SH-SY5Y (cell line): Measurements from ENCODE around the gene C6orf118.

Source experiments
- GATA2 ChIP-seq: IDR thresholded peaks from 2 replicates; pipeline ENCODE4 v1.6.1; 2011; ENCODE audit warnings: mild to moderate bottlenecking, low read depth, low read length
- GATA3 ChIP-seq: IDR thresholded peaks from 2 replicates; pipeline ENCODE4 v1.6.1; 2011; ENCODE audit warnings: low read depth, mild to moderate bottlenecking, low read length, moderate library complexity

C6orf118 gene

GRCh38 chr6:165272585-165272984 is 36.8 kb downstream of the C6orf118 start:
- no peak for TF ChIP-seq GATA2
- no peak for TF ChIP-seq GATA3

- TF ChIP-seq GATA2 (no peak), GATA3 (no peak)
Observed at GRCh38 chr6:165268987-165269386, 40.4 kb downstream of the C6orf118 start.

GRCh38 chr6:165266621-165267020 is 42.8 kb downstream of the C6orf118 start:
- TF ChIP-seq GATA2 (no peak), GATA3 (no peak)

- TF ChIP-seq GATA2 = no peak
- TF ChIP-seq GATA3 = no peak
Observed at GRCh38 chr6:165266191-165266590, 43.2 kb downstream of the C6orf118 start.

DNA sequence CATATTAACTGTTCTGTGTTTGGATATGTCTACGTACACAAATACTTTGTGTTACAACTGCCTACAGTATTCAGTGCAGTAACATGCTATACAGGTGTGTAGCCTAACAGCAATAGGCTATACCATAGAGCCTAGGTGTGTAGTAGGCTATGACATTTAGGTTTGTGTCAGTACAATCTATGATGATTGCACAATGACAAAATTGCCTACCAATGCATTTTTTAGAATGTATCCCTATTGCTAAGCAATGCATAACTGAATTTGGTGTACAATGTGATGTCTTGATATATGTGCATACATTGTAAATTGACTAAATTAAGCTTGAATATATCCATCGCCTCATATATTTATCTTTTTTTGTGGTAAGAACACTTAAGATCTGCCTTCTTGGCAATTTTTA is 48.9 kb downstream of the C6orf118 start:
- TF ChIP-seq GATA2 = no peak

DNA sequence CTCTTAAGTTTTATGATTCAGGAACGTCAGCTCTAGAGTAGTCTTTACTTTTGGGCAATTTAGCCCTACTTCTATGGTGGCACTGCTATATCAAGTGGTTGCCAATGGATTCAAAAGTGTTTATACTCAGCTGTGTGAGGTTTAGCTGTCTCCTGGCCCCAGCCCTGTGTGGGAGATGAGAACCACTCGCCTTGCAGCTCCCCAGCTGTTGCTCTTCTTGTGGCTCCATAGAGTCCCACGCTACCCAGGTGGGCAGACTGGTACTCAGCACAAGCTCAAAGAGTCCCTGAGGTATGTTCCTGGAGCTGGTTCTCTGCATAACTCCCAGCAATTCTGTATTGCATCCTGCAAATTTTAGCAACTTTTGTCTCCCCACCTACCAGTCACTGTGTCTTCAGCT is 59.6 kb downstream of the C6orf118 start:
- no peak for TF ChIP-seq GATA3
- TF ChIP-seq GATA2 = no peak

DNA sequence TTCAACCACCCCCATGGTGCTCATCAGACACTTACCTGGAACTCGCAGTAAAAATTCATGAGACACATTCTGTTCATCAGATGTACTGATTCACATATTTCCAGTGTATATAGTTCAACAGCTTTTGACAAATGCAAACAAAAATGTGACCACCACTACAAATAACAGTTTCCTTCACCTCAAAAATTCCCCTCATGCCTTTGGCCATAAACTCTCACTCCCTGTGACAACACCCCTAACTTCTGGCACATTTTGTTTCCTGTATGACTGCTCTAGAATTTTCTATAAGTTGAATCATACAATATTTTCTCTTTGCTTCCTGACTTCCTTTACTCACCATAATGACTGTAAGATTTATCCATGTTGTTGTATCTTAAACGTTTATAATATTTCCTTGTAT is 63.7 kb downstream of the C6orf118 start:
- no peak for TF ChIP-seq GATA2
- no peak for TF ChIP-seq GATA3

GRCh38 chr6:165245287-165245686 is 64.1 kb downstream of the C6orf118 start:
- TF ChIP-seq GATA2 = no peak
- TF ChIP-seq GATA3 = no peak

- TF ChIP-seq GATA2 (no peak), GATA3 (no peak)
Observed at GRCh38 chr6:165244524-165245247, 64.7 kb downstream of the C6orf118 start.

DNA sequence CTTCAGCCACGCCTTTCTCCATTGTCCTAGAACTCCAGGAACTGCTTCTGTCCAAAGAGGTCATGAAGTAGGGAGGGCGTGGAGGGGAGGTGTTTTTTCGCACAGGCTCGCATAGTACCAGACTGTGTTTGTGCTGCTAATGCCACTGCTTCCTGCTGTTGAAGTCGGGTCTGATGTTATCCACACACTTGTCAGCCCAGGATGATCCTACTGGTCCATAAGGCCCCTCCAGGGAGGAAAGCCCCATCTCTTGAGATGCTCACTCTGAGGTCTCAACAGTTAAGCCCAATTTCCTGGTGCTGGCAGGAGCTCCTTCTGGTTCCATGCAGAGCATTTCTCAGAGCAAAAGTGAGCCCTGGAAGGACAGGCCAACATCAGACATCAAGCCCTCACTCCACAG is 65.6 kb downstream of the C6orf118 start:
- TF ChIP-seq GATA3 (no peak), GATA2 (no peak)

DNA sequence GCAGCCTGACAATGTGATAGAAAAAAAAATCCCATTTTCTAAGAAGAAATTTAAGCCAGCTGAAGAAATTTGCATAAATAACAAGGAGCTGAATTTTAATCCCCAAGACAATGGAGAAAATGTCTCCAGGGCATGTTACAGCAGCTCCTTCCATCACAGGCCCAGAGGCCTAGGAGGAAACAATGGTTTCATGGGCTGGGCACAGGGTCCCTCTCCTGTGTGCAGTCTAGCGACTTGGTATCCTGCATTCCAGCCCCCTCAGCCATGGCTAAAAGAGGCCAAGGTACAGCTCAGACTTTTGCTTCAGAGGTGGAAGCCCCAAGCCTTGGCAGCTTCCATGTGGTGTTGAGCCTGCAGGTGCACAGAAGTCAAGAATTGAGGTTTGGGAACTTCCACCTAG is 73.1 kb downstream of the C6orf118 start:
- TF ChIP-seq GATA2 = no peak
- TF ChIP-seq GATA3 = no peak

DNA sequence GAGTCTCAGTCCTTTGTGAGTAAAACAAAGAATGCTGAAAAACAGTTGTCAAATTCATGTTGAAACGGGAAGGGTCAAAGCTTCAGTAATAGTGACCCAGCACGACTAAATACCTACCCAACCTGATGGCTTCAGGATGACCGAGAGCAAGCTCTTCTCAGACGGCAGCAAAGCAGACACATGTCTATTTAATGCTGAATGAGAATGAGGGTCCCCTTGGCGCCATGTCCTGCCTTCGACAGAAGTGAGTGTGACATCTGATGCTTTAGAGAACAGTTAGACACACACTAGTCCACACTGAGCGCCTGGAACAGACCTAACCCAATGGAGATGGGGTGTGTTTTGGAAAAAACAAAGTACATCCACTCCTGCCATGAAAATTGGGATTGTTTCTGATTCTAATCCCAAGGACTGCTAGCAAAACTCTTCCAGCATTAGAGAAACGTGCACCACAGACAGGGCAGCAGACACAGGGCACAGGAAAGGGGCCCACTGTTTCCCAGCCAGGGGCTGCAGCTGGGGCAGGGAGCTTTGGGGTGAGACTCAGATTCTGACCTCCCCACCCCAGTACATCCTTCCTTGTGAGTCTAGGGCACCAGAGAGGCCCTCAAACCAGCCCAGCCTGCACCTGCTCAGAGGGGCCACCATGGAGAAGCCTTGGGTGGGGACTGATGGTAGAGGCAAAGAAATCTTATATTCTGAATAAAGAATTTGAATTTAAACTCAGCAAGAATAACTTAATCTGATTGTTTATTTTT is 76.5 kb downstream of the C6orf118 start:
- TF ChIP-seq GATA3 (no peak), GATA2 (no peak)

DNA sequence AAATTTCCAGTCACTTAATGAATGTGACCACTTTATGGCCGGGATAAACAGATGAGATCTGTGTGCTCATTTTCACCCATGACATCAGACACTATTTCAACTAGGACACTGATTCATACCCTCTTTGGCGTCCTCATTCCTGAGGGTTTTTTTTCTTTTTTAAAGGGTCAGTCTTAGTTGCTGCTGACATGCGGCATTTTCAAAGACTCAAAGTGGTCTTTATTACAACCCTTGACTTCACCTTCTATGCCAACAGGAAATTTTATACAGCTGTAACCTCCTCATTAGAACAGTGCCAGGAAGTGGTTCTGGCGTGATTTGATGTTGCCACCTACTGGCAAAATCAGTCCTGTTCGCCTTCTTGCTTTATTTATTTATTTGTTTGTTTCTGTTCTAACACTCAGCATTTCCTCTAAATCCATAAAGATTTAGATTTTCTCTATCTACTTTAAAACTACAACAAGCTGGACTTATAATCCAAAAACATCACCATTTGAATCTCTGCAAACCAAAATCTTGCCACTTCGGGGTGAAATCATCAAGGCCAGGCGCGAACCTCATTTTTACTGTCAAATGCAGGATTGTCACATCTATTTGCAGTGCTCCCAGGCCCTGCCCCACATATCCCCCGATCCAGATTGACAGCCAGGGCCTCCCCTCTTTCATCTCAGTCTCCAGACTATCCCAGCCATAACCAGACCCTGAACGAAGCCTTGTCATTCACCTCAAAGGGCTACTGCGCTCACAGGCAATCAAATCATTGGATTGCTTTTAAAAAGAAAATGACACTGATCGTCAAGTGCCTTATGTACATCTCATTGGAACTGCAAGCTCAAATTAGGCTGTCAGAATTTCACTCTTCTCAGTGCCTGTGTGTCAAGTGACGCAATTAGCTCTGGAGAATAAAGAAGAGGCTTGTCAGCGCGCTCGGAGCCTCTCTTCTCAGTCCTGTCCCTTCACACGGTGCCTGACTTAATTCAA is 77.5 kb downstream of the C6orf118 start:
- TF ChIP-seq GATA2 = no peak
- TF ChIP-seq GATA3 = no peak

GRCh38 chr6:165231177-165231576 is 78.2 kb downstream of the C6orf118 start:
- no peak for TF ChIP-seq GATA3
- no peak for TF ChIP-seq GATA2
